ENCODE results near the gene TMEM236. TPM values are rescaled to one million over a fixed set of nuclear protein-coding genes. Genes with fewer than 3 reads are reported as not detected.

The TMEM236 gene
- polyA plus RNA-seq, 1 of the 3 experiments (the other 2 are of a cell fraction) = 0.02 TPM

GRCh38 chr10:17743437-17743836, 8.6 kb upstream of the TMEM236 start (continued):
- TF ChIP-seq FOSL2 (IDR thresholded peaks at IDR 0.05; ENCODE audit: borderline replicate concordance, low read depth) (no peak), SIN3A (IDR thresholded peaks at IDR 0.05; ENCODE audit: borderline replicate concordance, low read depth, low read length) (no peak), NRF1 (IDR thresholded peaks at IDR 0.05; ENCODE audit: low read depth, low read length) (no peak), NFIC (IDR thresholded peaks at IDR 0.05; ENCODE audit: borderline replicate concordance) (no peak), PBX3 (IDR thresholded peaks at IDR 0.05) (no peak), RCOR1 (IDR thresholded peaks at IDR 0.05; ENCODE audit: low read length) (no peak), GABPA (IDR thresholded peaks at IDR 0.05; ENCODE audit: low read depth) (no peak)

- H3K27ac ChIP-seq (ENCODE audit: low read depth in 2 of 2, low read length in 1 of 2) = no peak overlapping the region
- 78% methylated on average over 6 of the region's 6 CpGs for WGBS (ENCODE audit: low lambda C conversion rate)
- TF ChIP-seq RCOR1 (IDR thresholded peaks at IDR 0.05; ENCODE audit: low read length) (no peak), RAD21 (IDR thresholded peaks at IDR 0.05; ENCODE audit: low read length) (no peak), IRF3 (IDR thresholded peaks at IDR 0.05; ENCODE audit: low read depth, low read length) (no peak), JUND (IDR thresholded peaks at IDR 0.05) (no peak), SIN3A (IDR thresholded peaks at IDR 0.05; ENCODE audit: borderline replicate concordance, low read depth, low read length) (no peak), PBX3 (IDR thresholded peaks at IDR 0.05) (no peak), EZH2phosphoT487 (IDR thresholded peaks at IDR 0.05; ENCODE audit: borderline replicate concordance, low read depth) (no peak), USF1 (IDR thresholded peaks at IDR 0.05; ENCODE audit: borderline replicate concordance, low read depth) (no peak), TAF1 (IDR thresholded peaks at IDR 0.05; ENCODE audit: borderline replicate concordance, low read depth, low read length) (no peak), ZBTB33 (IDR thresholded peaks at IDR 0.05; ENCODE audit: borderline replicate concordance, low read depth) (no peak), REST (IDR thresholded peaks at IDR 0.05; ENCODE audit: low read depth, low read length) (no peak), SMC3 (IDR thresholded peaks at IDR 0.05; ENCODE audit: low read depth, low read length) (no peak), MEF2A (IDR thresholded peaks at IDR 0.05; ENCODE audit: borderline replicate concordance, low read depth) (no peak), FOSL2 (IDR thresholded peaks at IDR 0.05; ENCODE audit: borderline replicate concordance, low read depth) (no peak), FOXM1 (IDR thresholded peaks at IDR 0.05; ENCODE audit: low read depth) (no peak), NFIC (IDR thresholded peaks at IDR 0.05; ENCODE audit: borderline replicate concordance) (no peak), NRF1 (IDR thresholded peaks at IDR 0.05; ENCODE audit: low read depth, low read length) (no peak), MXI1 (IDR thresholded peaks at IDR 0.05; ENCODE audit: low read depth, low read length) (no peak)
- POLR2A ChIA-PET = no interaction called here
- no peak overlapping the region for H3K4me3 ChIP-seq (ENCODE audit: low read depth in 2 of 2, low read length in 1 of 2)
- H3F3A ChIP-seq (replicated peaks; ENCODE audit: insufficient read depth) = no peaks in the 10 kb centered on the region
- H3K79me2 ChIP-seq (ENCODE audit: insufficient read depth) = no peaks in the 10 kb centered on the region
- no peak overlapping the region for H3K9ac ChIP-seq
- no peak for DNase-seq
- no peaks in the 10 kb centered on the region for H3K9me3 ChIP-seq
- H2AFZ ChIP-seq (ENCODE audit: low read depth) = no peak overlapping the region
- H3K4me2 ChIP-seq = no peak overlapping the region
- no peaks in the 10 kb centered on the region for H3K4me1 ChIP-seq (ENCODE audit: control insufficient read depth in 1 of 2, insufficient read depth in 2 of 2, low read depth in 1 of 2, low read length in 1 of 2)
- H3K27me3 ChIP-seq (ENCODE audit: insufficient read depth) = no peaks in the 10 kb centered on the region
- H3K36me3 ChIP-seq (replicated peaks in 1 of 2; ENCODE audit: control insufficient read depth in 1 of 2, insufficient read depth in 2 of 2, low read length in 1 of 2) = no peaks in the 10 kb centered on the region
- H3K9me2 ChIP-seq = no peaks in the 10 kb centered on the region
- H4K20me1 ChIP-seq (ENCODE audit: insufficient read depth) = no peaks in the 10 kb centered on the region
- CTCF ChIA-PET = interaction anchor here (0.9 to 3.0 kb wide), 3 partner anchors 8 to 136 kb away, joined by 3 to 9 read pairs (median 7); no protein-coding TSS in a partner anchor
These were observed 7.6 kb upstream of the TMEM236 start for GRCh38 chr10:17744341-17744861.

Measured in SK-N-SH (cell line).